C4-2B (cell line): Measurements from ENCODE around the gene NCMAP.

ENCODE experiments used
- H3K27ac ChIP-seq: fragments of 450-650 bp; 2 replicates; pipeline ENCODE4 v1.5.1; 2017
- ZFX ChIP-seq: fragments of 450-650 bp; IDR thresholded peaks from 2 replicates; pipeline ENCODE4 v1.6.1; 2017
- TF ChIP-seq, protein P1 (sequence below): fragments of 450-650 bp; conservative IDR thresholded peaks from 2 replicates; pipeline ENCODE4 v1.5.1; 2017; ENCODE audit warnings: mild to moderate bottlenecking

Gene NCMAP

DNA sequence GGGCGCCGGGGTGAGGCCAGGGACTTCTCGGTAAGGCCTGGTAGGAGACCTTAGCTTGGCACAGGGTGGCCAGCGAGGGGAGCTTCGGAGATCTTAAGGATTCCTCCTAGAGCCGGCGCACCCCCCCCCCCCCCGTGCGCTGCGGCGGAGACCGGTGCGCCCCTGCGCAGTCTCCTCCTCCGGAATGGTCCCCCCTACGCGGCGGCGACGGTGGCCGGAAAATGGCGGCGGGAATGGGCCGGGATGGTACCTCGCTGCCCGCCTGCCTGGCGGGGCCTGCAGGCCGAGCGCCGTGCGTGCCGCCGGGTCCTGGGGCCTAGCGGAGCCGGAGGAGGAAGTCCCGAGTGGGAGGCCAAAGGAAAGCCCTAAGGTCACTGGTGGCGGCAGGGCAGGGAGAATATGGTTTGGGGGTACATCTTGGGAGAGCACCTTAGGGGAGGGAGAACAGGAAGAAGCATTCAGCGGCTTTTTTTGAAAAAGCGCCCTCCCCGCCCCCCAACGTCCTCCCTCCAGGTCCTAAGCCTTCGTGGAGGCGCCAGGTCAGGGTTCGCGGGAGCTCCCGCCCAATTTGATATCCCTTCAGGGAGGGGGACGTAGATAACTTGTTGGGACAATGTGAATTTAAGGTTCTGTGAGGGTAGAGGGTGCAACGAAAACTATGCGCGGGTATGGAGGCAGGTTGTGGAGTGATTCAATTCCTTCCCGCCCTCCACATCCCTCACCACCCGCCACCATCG, 87.6 kb downstream of the NCMAP start:
- peak overlapping the region; percentile 98 for H3K27ac ChIP-seq
- TF ChIP-seq, protein P1, sequence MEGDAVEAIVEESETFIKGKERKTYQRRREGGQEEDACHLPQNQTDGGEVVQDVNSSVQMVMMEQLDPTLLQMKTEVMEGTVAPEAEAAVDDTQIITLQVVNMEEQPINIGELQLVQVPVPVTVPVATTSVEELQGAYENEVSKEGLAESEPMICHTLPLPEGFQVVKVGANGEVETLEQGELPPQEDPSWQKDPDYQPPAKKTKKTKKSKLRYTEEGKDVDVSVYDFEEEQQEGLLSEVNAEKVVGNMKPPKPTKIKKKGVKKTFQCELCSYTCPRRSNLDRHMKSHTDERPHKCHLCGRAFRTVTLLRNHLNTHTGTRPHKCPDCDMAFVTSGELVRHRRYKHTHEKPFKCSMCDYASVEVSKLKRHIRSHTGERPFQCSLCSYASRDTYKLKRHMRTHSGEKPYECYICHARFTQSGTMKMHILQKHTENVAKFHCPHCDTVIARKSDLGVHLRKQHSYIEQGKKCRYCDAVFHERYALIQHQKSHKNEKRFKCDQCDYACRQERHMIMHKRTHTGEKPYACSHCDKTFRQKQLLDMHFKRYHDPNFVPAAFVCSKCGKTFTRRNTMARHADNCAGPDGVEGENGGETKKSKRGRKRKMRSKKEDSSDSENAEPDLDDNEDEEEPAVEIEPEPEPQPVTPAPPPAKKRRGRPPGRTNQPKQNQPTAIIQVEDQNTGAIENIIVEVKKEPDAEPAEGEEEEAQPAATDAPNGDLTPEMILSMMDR = no peak
- TF ChIP-seq ZFX = peak; percentile 84

DNA sequence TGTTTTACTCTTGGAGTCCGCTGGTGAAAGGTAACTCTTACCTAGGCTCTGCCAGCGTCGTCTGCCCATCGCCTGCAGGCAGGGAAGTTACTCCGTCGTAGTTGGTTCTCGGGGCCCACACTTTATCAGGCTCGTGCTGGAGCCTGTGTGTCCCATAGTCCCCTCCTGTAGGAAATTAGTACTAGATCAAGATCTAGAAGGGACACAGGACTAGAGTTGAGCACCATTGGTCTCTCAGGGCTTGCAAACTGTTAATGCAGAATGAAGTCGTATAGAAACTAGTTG, 88.2 kb downstream of the NCMAP start:
- peak overlapping the region; percentile 98 for H3K27ac ChIP-seq
- TF ChIP-seq ZFX = no peak
- TF ChIP-seq, protein P1 = no peak

DNA sequence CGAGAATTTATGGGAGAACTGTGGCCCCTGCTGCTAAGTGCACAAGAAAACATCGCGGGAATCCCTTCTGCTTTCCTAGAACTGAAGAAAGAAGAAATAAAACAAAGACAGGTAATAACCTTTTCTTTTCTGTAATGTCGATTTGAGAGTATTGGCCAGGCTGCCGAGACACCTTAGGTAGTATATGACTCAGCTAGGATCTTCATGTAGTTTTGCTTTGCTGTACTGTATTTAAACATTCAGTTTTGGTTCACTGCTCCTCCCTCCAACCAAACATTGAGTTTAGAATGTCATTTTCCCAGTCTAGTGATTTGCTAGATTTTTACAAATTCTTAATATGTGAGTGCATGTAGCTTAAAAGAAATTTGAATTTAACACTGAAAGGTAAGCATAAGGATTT, 93.0 kb downstream of the NCMAP start:
- TF ChIP-seq, protein P1 = no peak
- TF ChIP-seq ZFX = no peak
- no peak overlapping the region for H3K27ac ChIP-seq

DNA sequence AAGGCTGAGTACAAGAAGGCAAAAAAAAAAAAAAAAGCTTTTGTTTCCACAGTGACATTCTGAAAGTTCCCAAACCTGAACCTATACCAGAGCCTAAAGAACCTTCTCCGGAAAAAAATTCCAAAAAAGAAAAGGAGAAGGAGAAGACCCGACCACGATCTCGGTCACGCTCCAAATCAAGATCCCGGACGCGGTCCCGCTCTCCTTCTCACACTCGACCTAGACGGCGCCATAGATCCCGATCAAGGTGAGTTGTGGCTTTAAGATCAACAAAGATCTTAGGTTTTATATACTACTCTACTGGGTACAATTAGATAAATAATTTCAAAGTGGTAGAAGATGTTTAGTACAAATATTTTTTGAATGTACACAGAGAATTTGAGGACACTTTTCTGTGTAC, 96.5 kb downstream of the NCMAP start:
- no peak for TF ChIP-seq ZFX
- TF ChIP-seq, protein P1 = no peak
- H3K27ac ChIP-seq = no peak overlapping the region

DNA sequence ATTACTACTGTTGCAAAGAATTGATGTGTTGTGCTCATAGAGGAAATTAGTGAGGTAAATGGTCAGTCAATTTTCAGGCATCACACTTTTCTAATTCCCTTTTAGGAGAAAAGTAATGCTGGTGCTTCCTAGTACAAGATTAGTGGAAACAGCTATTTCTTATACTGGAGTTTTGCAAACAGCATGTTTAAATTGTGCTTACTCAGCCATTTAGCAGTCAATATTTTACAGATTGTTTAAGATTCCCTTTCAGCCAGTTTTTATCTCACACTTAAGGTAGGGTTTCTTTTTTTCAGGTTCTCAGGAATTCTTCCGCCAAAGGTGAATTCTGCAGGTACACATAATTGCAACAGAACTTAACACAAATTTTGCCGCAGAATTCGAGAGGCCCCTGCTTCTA, 98.1 kb downstream of the NCMAP start:
- no peak overlapping the region for H3K27ac ChIP-seq
- TF ChIP-seq ZFX = no peak
- TF ChIP-seq, protein P1 = no peak

DNA sequence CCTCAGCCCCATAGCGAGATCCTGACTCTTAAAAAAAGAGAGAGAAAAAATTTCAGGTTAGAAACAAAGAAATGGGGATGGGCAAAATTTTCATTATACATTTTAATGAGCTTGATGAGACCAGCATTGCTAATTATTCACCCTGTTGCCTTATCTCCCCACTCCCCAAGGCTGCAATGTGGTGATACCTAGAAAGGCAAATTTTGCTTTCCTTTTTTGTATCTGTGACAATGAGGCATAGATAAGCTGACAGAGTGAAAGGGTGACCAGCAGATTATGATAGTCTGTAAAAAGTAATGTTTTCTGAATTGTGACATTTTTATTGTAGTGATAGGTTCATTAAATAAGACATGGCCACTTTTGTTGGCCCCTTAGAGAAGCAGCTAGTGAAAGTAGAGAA, 100.2 kb downstream of the NCMAP start:
- H3K27ac ChIP-seq = no peak overlapping the region
- TF ChIP-seq ZFX = no peak
- TF ChIP-seq, protein P1 = no peak

DNA sequence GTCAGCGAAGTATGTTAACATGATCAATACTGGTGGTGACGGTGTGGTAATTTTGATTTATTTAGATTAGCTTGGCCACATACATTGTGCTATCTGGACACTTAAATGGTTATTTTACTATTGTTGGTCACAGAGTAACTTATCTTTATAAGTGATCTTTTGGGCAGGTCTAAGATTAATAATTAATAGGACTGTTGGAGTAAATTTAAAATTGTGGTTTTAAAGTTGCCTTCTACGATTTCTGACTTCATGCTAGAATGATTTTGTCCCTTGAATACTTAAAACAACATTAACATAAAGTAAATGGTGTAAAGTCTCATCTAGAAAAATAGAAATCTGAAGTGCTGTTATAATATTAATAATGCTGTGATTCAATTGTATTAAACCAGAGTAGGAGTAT, 101.9 kb downstream of the NCMAP start:
- H3K27ac ChIP-seq = no peak overlapping the region
- TF ChIP-seq, protein P1 = no peak
